Activated T-cell treated with anti-CD3 and anti-CD28 coated beads, Interleukin-2, amount 50 U/mL, for 24 hours (primary cell): ENCODE data around the gene LYPD6.

Experiments used
- DNase-seq: peaks from one replicate; pipeline ENCODE4 v3.0.0-alpha.2; 2020
- H3K27ac Mint-ChIP-seq: 2 replicates; pipeline ENCODE4 v1.8.0; 2020; ENCODE audit warnings: mild to moderate bottlenecking, mixed read lengths
- H3K27me3 Mint-ChIP-seq: 2 replicates; pipeline ENCODE4 v1.8.0; 2020; ENCODE audit warnings: mixed read lengths
- H3K36me3 Mint-ChIP-seq: 2 replicates; pipeline ENCODE4 v1.8.0; 2020; ENCODE audit warnings: low read depth, mixed read lengths
- H3K4me1 Mint-ChIP-seq: 2 replicates; pipeline ENCODE4 v1.8.0; 2020; ENCODE audit warnings: low read depth, mixed read lengths
- H3K4me3 Mint-ChIP-seq: 2 replicates; pipeline ENCODE4 v1.8.0; 2020; ENCODE audit warnings: mild to moderate bottlenecking, moderate library complexity, mixed read lengths
- H3K9me3 Mint-ChIP-seq: 2 replicates; pipeline ENCODE4 v1.8.0; 2020; ENCODE audit warnings: mixed read lengths

The LYPD6 gene

DNA sequence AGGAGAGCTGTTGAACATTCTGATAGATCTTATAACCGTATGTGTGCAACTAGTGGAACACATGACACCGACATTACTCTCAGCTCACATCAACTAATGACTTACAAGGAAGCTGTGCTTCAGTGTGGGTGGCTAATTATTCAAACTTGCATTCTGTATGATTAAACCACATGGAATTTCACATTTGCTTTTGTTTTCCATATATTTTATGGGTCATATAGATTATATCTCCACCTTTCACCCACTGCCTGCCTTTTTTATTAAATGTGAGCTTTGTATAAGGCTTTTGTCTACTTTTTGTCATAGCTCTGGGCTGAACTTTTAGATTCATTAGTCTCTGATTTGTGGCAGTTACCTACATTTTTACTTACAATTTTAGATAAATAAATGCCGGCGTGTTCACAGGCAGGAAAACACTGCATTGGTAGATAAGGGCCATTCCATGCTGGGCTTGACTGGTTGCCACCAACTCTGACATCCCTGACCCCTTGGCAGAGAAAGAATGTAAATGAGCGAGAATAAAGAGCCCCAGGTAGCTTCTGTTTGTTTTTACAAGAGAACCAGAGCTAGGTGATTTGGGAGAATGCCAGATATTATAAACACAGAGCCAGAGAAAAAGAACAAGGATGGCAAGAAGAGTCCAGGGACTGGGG lies 35.7 kb downstream of the LYPD6 start:
- H3K27me3 Mint-ChIP-seq, result peaks cover 42% of the 10 kb centered on the region
- H3K4me3 Mint-ChIP-seq, result no peak overlapping the region
- no peaks in the 10 kb centered on the region for H3K4me1 Mint-ChIP-seq
- no peak for DNase-seq
- no peak overlapping the region for H3K27ac Mint-ChIP-seq
- no peaks in the 10 kb centered on the region for H3K9me3 Mint-ChIP-seq
- no peaks in the 10 kb centered on the region for H3K36me3 Mint-ChIP-seq

- H3K36me3 Mint-ChIP-seq, result no peaks in the 10 kb centered on the region
- no peak for DNase-seq
- peaks cover 26% of the 10 kb centered on the region for H3K27me3 Mint-ChIP-seq
- no peaks in the 10 kb centered on the region for H3K9me3 Mint-ChIP-seq
- H3K4me1 Mint-ChIP-seq, result no peaks in the 10 kb centered on the region
- H3K4me3 Mint-ChIP-seq, result no peak overlapping the region
- no peak overlapping the region for H3K27ac Mint-ChIP-seq
These were observed 39.8 kb downstream of the LYPD6 start for GRCh38 chr2:149370061-149370775.

DNA sequence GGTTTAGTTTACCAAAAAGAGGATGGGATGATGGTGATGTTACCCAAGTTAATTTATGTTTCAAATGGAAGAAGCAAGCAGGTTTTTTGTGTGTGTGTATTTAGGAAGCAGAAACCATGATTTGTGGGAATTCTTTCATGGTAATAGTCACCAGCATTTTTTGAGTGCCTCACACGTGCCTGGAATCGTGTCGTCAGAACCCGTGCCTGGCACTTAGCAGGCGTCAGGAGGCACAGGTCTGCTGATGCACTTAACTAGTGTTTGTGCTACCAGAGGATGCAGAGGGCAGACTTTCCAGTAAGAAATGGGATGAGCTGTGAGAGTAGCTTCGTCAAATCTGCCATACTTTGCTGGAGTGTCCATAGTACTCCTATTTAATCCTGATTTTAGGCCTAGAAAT lies 41.1 kb downstream of the LYPD6 start:
- DNase-seq, result no peak
- Mint-ChIP-seq H3K4me1 (no peaks in the 10 kb centered on the region), H3K9me3 (no peaks in the 10 kb centered on the region), H3K4me3 (no peak overlapping the region), H3K27me3 (peaks cover 22% of the 10 kb centered on the region), H3K36me3 (no peaks in the 10 kb centered on the region), H3K27ac (no peak overlapping the region)

DNA sequence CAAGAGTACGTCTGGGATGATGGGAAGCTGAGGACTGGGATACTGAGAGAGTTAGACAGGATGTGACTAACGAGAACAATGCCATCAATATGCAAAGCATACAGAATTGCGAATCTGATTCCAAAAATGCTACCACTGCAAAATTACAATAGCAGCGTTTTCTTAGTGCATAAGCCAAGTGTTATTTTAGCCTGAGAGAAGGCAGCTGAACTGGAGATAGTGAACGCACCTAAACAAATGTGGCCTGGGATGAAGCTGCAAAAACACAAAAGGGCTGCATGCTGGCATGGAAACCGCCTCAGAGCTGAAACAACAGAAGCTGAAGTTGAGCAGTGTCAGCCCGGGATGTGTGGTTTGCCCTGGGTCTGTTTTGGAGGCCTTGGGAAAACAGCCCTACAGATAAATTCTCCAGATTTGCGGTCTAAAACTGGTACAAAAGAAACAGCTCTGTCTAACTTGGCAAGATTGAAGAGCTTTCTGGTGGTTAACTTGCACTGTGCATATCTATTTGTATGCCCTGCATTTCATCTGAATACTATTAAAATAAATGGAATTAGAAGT lies 45.5 kb downstream of the LYPD6 start:
- no peaks in the 10 kb centered on the region for H3K9me3 Mint-ChIP-seq
- H3K27me3 Mint-ChIP-seq, result peaks cover 6% of the 10 kb centered on the region
- H3K4me1 Mint-ChIP-seq, result no peaks in the 10 kb centered on the region
- H3K4me3 Mint-ChIP-seq, result no peak overlapping the region
- no peak for DNase-seq
- H3K27ac Mint-ChIP-seq, result no peak overlapping the region
- no peaks in the 10 kb centered on the region for H3K36me3 Mint-ChIP-seq

- no peaks in the 10 kb centered on the region for H3K4me1 Mint-ChIP-seq
- H3K27ac Mint-ChIP-seq, result no peak overlapping the region
- H3K36me3 Mint-ChIP-seq, result no peaks in the 10 kb centered on the region
- no peaks in the 10 kb centered on the region for H3K9me3 Mint-ChIP-seq
- peaks cover 13% of the 10 kb centered on the region for H3K27me3 Mint-ChIP-seq
- no peak for DNase-seq
- H3K4me3 Mint-ChIP-seq, result no peak overlapping the region
These were observed 49.8 kb downstream of the LYPD6 start for GRCh38 chr2:149380205-149380604.

DNA sequence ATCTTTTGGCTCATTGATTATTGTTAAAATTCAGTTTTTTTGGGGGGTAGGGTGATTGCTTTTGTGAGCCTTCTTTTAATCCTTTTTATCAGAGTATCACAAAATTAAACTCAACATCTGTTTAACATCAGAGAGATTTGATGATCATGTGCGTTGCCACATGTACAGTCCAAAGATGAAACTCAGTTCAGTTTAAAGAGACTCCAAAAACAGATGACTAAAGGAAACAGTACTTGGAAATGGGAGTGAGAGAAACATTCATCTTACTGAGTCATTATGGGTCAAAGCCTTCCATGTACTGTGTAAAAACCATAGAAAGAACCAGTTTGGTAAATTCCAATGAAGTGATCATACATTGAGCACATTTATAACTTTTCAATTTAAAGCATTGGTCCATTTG lies 53.0 kb downstream of the LYPD6 start:
- H3K27ac Mint-ChIP-seq, result no peak overlapping the region
- no peak for DNase-seq
- peaks cover 17% of the 10 kb centered on the region for H3K27me3 Mint-ChIP-seq
- no peaks in the 10 kb centered on the region for H3K9me3 Mint-ChIP-seq
- no peaks in the 10 kb centered on the region for H3K36me3 Mint-ChIP-seq
- H3K4me1 Mint-ChIP-seq, result no peaks in the 10 kb centered on the region
- no peak overlapping the region for H3K4me3 Mint-ChIP-seq

- no peak overlapping the region for H3K27ac Mint-ChIP-seq
- no peaks in the 10 kb centered on the region for H3K4me1 Mint-ChIP-seq
- peaks cover 11% of the 10 kb centered on the region for H3K27me3 Mint-ChIP-seq
- H3K4me3 Mint-ChIP-seq, result no peak overlapping the region
- DNase-seq, result no peak
- no peaks in the 10 kb centered on the region for H3K36me3 Mint-ChIP-seq
- no peaks in the 10 kb centered on the region for H3K9me3 Mint-ChIP-seq
These were observed 55.0 kb downstream of the LYPD6 start for GRCh38 chr2:149385350-149385749.

GRCh38 chr2:149387411-149387810 lies 57.0 kb downstream of the LYPD6 start:
- no peak overlapping the region for H3K4me3 Mint-ChIP-seq

DNA sequence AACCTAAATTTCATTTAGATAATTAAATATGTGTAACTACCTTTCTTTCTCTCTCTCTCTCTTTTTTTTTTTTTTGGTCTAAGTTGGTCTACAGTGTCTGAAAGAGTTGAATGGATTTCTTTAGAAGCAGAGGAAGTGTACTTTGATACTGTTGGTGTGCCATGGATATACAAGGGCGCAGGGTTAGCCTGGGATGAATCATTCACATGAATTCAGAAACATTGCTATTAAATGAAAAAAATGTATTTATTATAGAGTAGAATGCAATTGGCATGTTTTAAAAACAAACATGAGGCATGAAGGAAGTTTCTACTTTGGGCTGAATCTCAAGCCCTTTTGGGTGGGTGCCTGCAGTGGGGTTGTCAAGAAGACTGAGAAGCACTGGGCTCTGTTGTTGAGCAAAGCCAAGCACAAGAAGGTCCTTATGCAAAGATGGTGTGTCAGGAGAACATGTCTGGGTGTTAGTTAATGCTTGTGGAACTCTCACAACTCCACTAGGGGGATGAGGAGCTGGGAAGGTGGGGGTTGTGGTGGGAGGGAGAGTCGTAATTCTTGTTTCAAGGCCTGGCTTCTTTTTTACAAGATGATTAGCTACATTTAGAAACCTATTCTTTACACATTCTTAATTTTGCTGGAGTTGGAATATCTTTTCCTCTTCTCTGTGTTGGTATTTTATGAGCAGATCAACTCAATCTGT lies 57.9 kb downstream of the LYPD6 start:
- no peaks in the 10 kb centered on the region for H3K4me1 Mint-ChIP-seq
- DNase-seq, result no peak
- H3K36me3 Mint-ChIP-seq, result no peaks in the 10 kb centered on the region
- H3K27me3 Mint-ChIP-seq, result peaks cover 9% of the 10 kb centered on the region
- no peaks in the 10 kb centered on the region for H3K9me3 Mint-ChIP-seq
- no peak overlapping the region for H3K27ac Mint-ChIP-seq
- H3K4me3 Mint-ChIP-seq, result no peak overlapping the region

More at GRCh38 chr2:149387411-149387810, 57.0 kb downstream of the LYPD6 start:
- DNase-seq, result no peak
- Mint-ChIP-seq H3K4me1 (no peaks in the 10 kb centered on the region), H3K27me3 (peaks cover 11% of the 10 kb centered on the region), H3K27ac (no peak overlapping the region), H3K36me3 (no peaks in the 10 kb centered on the region), H3K9me3 (no peaks in the 10 kb centered on the region)

- DNase-seq, result no peak
- H3K36me3 Mint-ChIP-seq, result no peaks in the 10 kb centered on the region
- no peak overlapping the region for H3K27ac Mint-ChIP-seq
- no peaks in the 10 kb centered on the region for H3K4me1 Mint-ChIP-seq
- H3K9me3 Mint-ChIP-seq, result no peaks in the 10 kb centered on the region
- H3K27me3 Mint-ChIP-seq, result peaks cover 8% of the 10 kb centered on the region
- H3K4me3 Mint-ChIP-seq, result no peak overlapping the region
These were observed 59.2 kb downstream of the LYPD6 start for GRCh38 chr2:149389506-149390167.

DNA sequence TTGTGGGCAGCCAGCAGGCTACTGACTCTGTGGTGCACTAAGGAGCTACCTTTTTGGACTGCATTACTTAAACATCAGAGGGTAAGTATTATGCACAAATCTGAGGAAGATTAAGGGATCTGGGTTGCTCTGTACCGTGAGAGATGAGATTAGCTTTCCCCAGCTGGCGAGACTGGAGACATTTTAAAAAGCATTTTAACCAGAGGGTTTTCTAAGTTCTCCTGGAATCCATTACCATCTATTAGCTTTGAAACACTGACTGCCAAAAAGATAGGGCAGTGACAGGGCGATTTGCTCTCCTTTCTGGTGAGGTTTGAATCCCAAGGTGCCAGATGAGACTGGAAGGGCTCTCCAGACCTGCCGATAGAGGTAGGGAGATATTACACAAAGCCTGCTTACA lies 63.2 kb downstream of the LYPD6 start:
- H3K27me3 Mint-ChIP-seq, result no peaks in the 10 kb centered on the region
- no peak for DNase-seq
- no peaks in the 10 kb centered on the region for H3K4me1 Mint-ChIP-seq
- H3K36me3 Mint-ChIP-seq, result no peaks in the 10 kb centered on the region
- no peak overlapping the region for H3K27ac Mint-ChIP-seq
- no peak overlapping the region for H3K4me3 Mint-ChIP-seq
- no peaks in the 10 kb centered on the region for H3K9me3 Mint-ChIP-seq

DNA sequence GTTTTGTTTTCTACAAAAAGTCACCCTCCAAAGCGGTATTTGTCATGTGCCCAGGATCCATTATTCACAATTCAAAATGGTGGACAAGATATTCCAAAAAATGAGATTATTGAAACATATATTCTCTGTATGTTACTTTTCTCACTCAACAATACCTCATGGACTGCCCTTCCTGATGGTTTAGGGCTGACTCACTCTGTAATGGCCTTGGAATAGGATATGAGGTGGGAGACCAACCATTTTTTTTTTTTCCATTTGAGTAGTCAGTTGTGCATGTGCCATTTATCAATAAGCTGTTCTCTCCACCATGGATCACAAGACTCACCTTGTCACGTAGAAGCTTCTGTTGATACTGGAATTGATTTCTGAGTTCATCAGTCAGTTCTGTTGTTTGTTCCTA lies 64.5 kb downstream of the LYPD6 start:
- no peaks in the 10 kb centered on the region for H3K27me3 Mint-ChIP-seq
- no peaks in the 10 kb centered on the region for H3K4me1 Mint-ChIP-seq
- no peak for DNase-seq
- H3K36me3 Mint-ChIP-seq, result no peaks in the 10 kb centered on the region
- no peak overlapping the region for H3K4me3 Mint-ChIP-seq
- no peaks in the 10 kb centered on the region for H3K9me3 Mint-ChIP-seq
- H3K27ac Mint-ChIP-seq, result no peak overlapping the region

DNA sequence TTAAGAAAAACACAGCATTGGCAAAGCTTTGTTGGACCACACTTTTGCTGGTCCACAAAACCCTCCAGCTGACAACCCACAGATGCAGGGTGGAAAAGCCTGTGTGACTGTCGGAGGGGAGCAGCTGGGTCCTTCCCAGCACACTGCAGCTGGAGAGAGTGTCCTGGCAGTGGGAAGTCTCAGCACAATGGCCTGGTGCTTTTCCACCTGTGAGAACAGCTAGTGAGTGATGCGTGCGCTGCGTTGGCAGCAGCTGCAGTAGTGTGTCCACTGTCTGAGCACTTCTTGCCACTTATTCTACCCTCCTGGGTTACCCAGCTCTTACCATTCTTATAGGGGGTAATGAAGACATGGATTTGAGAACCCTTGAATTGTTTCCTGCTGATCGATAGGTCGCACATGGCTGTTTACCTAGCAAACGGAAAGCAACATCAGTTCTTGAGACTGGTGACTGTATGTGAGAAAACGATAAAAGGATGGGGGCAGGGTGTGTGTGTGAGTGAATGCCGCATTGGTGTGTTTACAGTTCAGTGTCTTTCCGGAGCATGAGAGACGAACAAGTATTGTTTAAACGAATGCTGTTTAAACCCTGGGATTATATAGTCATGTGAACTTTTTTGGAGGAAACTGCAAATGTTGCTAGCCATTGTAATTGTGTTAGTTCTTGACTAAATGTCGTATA lies 69.7 kb downstream of the LYPD6 start:
- Mint-ChIP-seq H3K9me3 (no peaks in the 10 kb centered on the region), H3K4me1 (no peaks in the 10 kb centered on the region), H3K36me3 (no peaks in the 10 kb centered on the region), H3K27ac (no peak overlapping the region), H3K4me3 (no peak overlapping the region), H3K27me3 (no peaks in the 10 kb centered on the region)
- no peak for DNase-seq

GRCh38 chr2:149400997-149401396 lies 70.6 kb downstream of the LYPD6 start:
- H3K4me3 Mint-ChIP-seq, result no peak overlapping the region
- no peaks in the 10 kb centered on the region for H3K36me3 Mint-ChIP-seq
- H3K27ac Mint-ChIP-seq, result no peak overlapping the region
- no peaks in the 10 kb centered on the region for H3K27me3 Mint-ChIP-seq
- no peaks in the 10 kb centered on the region for H3K9me3 Mint-ChIP-seq
- no peaks in the 10 kb centered on the region for H3K4me1 Mint-ChIP-seq
- DNase-seq, result no peak
